Measurements from ENCODE around the gene SCAMP5. TPM values are rescaled to one million over a fixed set of nuclear protein-coding genes. Genes with fewer than 3 reads are reported as not detected.

SCAMP5 gene
- total RNA-seq, 2 experiments from 2014 or later = 0.65 to 1.1 TPM

DNA sequence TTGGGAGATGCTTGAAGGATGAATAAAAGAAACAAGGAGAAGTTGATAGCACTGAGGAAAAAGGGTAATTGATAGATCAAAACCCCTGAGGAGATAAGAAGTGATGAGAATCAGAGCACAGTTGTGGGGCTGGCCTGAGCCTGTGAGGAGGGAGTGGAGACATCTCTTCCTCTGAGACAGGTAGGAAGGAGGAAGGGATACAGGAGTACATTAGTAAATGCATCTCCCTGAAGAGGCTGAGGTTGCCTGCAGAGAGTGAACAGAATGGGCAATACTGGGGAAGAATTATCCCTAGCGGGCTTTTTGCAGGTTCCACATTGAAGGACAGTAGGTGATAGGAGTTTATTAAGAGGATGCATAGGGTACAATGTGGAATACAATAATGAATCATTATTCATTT lies 17.3 kb upstream of the SCAMP5 start:
- ATAC-seq (no peak), DNase-seq (no peak)
- ChIA-PET POLR2A (interaction anchor here (1.0 kb wide), 1 partner anchor 45 kb away, joined by 3 read pairs; the partner anchor contains the start of gene PPCDC), CTCF (interaction anchor here (0.8 to 2.6 kb wide), 4 partner anchors 23 to 226 kb away, joined by 3 to 13 read pairs (median 4); no protein-coding TSS in a partner anchor)
- Mint-ChIP-seq H3K36me3 (ENCODE audit: low read depth) (no peaks in the 10 kb centered on the region), H3K4me3 (no peak overlapping the region), H3K9me3 (no peaks in the 10 kb centered on the region), H3K27me3 (peaks cover 10% of the 10 kb centered on the region), H3K27ac (no peak overlapping the region), H3K4me1 (ENCODE audit: low read depth) (peaks cover 14% of the 10 kb centered on the region)
- intact Hi-C loops (cut with micrococcal nuclease) = no loop called here
- TF ChIP-seq CTCF (IDR thresholded peaks at IDR 0.05) = no peak

GRCh38 chr15:74978503-74978902 lies 16.9 kb upstream of the SCAMP5 start:
- CTCF ChIA-PET = interaction anchor here (0.8 to 2.6 kb wide), 4 partner anchors 23 to 225 kb away, joined by 3 to 13 read pairs (median 4); no protein-coding TSS in a partner anchor
- H3K27me3 Mint-ChIP-seq = peaks cover 10% of the 10 kb centered on the region
- no peak overlapping the region for H3K4me3 Mint-ChIP-seq
- POLR2A ChIA-PET = interaction anchor here (1.0 kb wide), 1 partner anchor 45 kb away, joined by 3 read pairs; the partner anchor contains the start of gene PPCDC
- ATAC-seq (peak; percentile 89), DNase-seq (peak; percentile 82)
- H3K4me1 Mint-ChIP-seq (ENCODE audit: low read depth) = peaks cover 15% of the 10 kb centered on the region
- no peak for TF ChIP-seq CTCF (IDR thresholded peaks at IDR 0.05)
- no peaks in the 10 kb centered on the region for H3K9me3 Mint-ChIP-seq
- intact Hi-C loops (cut with micrococcal nuclease) = no loop called here
- H3K27ac Mint-ChIP-seq = no peak overlapping the region
- H3K36me3 Mint-ChIP-seq (ENCODE audit: low read depth) = no peaks in the 10 kb centered on the region

DNA sequence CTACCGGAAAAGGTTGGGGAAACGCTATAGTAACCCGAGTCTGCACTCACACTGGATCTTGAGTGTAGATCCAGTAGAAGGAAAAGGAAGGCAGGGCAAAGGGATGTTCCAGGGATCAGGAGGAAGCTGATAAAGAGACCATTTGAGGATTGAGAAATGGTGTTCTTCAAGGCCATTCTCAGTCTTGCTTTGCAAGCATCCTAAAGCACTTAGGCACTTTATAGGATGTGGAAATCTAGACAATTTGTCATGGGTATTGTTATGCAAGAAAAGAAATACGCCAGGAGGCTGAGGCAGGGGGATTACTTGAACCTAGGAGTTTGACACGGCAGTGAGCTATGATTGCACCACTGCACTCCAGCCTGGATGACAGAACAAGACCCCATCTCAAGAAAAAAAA lies 13.2 kb upstream of the SCAMP5 start:
- no peak for DNase-seq
- ATAC-seq = no peak
- H3K4me3 Mint-ChIP-seq = no peak overlapping the region
- CTCF ChIA-PET = interaction anchor here (1.0 kb wide), 1 partner anchor 347 kb away, joined by 3 read pairs; no protein-coding TSS in a partner anchor
- no peaks in the 10 kb centered on the region for H3K9me3 Mint-ChIP-seq
- H3K27ac Mint-ChIP-seq = no peak overlapping the region
- H3K27me3 Mint-ChIP-seq = peaks cover 17% of the 10 kb centered on the region
- intact Hi-C loops (cut with micrococcal nuclease) = no loop called here
- no peak for TF ChIP-seq CTCF (IDR thresholded peaks at IDR 0.05)
- H3K36me3 Mint-ChIP-seq (ENCODE audit: low read depth) = no peaks in the 10 kb centered on the region
- peaks cover 24% of the 10 kb centered on the region for H3K4me1 Mint-ChIP-seq (ENCODE audit: low read depth)
- POLR2A ChIA-PET = interaction anchor here (1.1 kb wide), 1 partner anchor 26 kb away, joined by 5 read pairs; the partner anchor contains the start of gene RPP25

DNA sequence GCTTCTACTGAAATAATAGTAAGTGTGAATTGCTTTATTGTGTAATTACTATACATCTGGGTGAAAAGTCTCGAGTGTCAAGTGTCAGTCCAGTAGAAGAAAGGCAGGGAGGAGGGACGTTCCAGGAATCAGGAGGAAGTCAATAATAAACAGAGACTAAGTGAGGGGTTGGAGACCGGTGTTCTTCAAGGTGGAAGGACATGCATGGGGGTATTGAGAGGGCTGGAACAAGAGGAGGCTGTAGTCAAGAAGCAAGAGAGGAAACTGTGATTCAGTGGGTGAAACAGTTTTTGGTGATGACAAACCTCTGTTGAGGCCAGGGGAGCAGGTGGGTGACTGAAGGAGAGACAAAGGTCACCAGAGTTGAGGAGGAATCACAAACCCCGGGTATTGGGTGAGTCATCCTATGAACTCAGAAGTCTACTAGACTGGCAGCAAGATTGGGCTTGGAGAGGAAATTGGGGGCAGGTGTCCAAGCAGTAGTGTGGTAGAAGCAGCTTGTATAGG lies 11.6 kb upstream of the SCAMP5 start:
- CTCF ChIA-PET = interaction anchor here (0.6 to 1.6 kb wide), 3 partner anchors 8 to 317 kb away, joined by 3 to 6 read pairs (median 4); no protein-coding TSS in a partner anchor
- POLR2A ChIA-PET = interaction anchor here (0.5 to 1.0 kb wide), 2 partner anchors 28 to 220 kb away, joined by 3 to 5 read pairs; no protein-coding TSS in a partner anchor
- no peak for TF ChIP-seq CTCF (IDR thresholded peaks at IDR 0.05)
- Mint-ChIP-seq H3K27me3 (peaks cover 17% of the 10 kb centered on the region), H3K27ac (peak overlapping the region; percentile 55), H3K36me3 (ENCODE audit: low read depth) (no peaks in the 10 kb centered on the region), H3K4me3 (no peak overlapping the region), H3K4me1 (ENCODE audit: low read depth) (peaks cover 11% of the 10 kb centered on the region), H3K9me3 (no peaks in the 10 kb centered on the region)
- peak; percentile 98 for ATAC-seq
- intact Hi-C loops (cut with micrococcal nuclease) = no loop called here
- DNase-seq = peak; percentile 88
